Measurements from ENCODE around the gene CEACAM5.

CEACAM5 gene

DNA sequence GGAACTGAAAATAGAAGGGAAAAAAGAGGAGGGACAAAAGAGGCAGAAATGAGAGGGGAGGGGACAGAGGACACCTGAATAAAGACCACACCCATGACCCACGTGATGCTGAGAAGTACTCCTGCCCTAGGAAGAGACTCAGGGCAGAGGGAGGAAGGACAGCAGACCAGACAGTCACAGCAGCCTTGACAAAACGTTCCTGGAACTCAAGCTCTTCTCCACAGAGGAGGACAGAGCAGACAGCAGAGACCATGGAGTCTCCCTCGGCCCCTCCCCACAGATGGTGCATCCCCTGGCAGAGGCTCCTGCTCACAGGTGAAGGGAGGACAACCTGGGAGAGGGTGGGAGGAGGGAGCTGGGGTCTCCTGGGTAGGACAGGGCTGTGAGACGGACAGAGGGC, at the start of gene CEACAM5:
CEACAM5 (plus strand) TSS at position 146 of the 400 bp plus-strand sequence; CDS start at position 252, 106 bp downstream.
- DNase-seq, result no peak

DNA sequence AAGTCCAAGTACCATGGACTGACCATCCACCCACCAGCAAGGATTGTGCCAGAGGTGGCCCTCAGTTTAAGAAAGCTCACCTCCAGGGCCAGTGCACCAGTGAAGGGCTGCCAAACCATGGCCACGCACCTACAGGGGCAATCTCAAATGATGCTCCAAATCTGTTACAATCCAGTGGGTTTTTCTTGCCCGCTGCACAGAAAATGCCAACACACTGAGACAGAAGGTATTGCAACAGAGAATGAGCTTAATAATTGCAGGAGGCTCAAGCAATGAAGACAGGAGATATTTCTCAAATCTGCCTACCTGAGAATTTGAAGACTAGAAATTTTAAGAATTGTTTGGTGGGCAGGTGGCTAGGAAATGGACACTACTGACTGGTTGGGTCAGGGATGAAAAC, 42.4 kb upstream of the CEACAM5 start:
- no peak for DNase-seq

DNA sequence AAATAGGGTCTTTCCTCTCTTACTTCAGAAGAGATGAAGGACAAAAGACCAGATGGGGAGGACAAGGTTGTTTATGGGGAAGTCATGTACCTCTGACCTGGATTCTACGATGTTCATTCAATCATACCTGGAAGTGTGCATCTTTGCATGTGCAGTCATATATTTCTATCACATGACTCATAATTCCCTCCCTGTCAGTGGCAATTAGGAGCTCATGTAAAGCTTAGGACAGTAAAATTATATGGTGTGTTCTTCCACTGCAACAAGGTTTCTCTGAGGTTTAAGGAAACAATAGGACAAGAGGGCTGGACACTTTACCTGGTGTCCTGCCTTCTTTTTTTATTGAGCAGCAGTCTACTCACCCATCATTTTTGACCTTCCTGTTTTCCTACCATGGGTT, 40.1 kb upstream of the CEACAM5 start:
- no peak for DNase-seq

- DNase-seq, result no peak
These were observed 37.7 kb upstream of the CEACAM5 start for GRCh38 chr19:41670755-41671154.

GRCh38 chr19:41671486-41671885, 36.9 kb upstream of the CEACAM5 start:
- DNase-seq, result no peak

DNA sequence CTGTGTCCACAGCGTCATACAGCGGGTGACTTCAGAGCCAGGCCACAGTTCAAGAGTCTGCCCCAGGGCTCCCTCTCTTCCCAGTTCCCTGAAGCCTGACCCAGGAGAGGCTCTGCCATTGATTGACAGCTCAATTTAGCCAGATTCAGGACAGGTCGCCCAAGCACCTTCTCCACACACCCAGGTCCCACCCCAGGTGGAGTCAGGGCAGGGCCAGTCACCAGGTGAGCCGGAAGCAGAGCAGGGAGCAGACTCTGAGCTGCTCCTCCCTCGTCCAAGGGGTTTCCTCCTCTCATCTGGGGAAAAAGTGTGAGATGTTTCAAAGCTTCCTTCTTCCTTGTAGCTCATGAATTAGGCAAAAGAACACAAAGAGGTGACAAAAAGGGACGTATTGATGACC, 26.0 kb upstream of the CEACAM5 start:
- no peak for DNase-seq

DNA sequence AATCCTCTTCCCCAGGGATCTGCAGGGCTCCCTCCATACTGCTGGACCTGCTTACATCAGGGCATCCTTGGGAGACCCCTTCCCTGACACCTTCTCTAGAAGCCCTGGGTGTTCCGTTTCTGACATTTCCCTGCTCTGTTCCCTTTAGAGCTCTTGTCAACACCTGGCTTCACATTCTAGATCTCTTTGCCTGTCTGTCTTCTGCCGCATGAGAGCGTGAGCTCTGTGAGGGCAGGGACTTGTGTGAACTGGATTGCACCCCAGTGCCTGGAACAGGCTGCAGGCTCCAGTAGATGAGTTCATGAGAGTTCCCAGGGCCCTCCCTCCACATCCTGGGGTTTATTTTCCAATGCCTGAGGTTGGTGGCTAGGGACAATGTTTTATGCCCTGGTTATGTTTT, 21.0 kb upstream of the CEACAM5 start:
- DNase-seq, result no peak

- DNase-seq, result no peak
These were observed 20.3 kb upstream of the CEACAM5 start, which contains the start of gene CEACAM7 for GRCh38 chr19:41688098-41688497. Gene CEACAM7 (minus strand): TSS chr19:41688270. CDS start chr19:41688165, 105 bp downstream.

DNA sequence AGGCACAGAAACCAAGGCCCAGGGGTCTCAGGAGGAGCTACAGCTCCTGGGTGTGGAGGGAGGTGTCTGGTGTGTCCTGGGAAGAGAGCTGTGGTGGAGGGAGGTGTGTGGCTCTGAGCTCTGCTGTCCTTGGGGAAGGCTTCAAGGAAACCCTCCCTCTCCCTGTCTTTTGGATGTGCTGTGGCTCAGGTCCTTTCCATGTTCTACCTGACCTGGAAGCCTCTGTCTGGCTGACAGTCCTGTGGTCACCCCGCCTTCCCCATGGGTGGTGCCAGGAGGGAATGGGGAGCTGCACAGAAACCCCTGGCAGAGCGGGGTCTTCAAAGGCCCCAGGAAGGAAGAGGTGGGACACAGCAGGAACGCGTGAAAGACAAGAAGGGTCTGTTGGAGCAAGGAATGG, 19.7 kb upstream of the CEACAM5 start:
- no peak for DNase-seq

- no peak for DNase-seq
These were observed 18.2 kb upstream of the CEACAM5 start for GRCh38 chr19:41689993-41690800.

DNA sequence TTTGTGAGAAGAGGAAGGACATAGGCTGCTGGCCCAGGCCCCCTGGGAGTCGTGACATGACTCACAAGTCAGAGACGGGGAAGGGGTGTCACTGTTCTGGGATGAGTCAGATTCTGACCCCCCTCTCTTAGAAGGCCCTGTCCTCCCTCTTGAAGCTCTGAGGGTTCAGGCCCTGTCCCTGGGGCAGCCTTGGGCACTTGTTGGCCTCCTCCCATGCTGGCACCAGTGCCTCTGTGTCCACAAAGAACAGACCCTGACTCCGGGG, 17.7 kb upstream of the CEACAM5 start:
- DNase-seq, result no peak

DNA sequence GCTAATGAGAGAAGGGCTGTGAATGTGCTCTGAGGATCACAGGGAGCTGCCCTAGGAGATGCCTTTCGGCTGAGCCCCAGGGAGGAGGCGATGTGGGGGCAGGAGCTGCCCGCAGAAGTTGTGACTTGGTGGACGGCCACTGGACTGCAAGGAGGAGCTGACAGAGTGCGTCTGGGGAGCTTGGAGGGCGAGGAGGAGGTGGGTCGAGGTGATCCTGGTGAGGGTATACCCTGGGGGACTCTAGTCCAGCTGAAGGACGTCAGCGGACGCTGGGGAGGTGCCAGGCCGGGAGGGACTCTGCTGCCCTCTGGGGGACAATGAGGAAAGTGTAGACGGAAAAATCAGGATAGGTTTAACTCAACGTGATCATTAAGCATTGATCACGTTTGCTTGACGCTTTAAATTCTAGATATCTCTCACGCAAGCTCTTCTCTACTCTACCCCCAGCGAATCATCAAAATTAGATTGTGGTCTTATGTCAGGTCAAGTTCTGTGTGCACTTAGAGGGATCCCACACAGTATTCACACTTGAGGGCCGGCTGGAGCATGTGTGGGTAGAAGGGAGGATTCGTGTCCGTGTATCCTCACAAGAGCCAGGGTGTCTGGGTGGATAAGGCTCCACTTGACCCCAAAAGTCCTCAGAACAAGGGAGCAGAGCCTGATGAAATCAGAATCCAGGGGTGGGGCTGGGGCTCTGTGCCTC, 17.0 kb upstream of the CEACAM5 start:
- no peak for DNase-seq

GRCh38 chr19:41694196-41694595, 14.2 kb upstream of the CEACAM5 start:
- no peak for DNase-seq

DNA sequence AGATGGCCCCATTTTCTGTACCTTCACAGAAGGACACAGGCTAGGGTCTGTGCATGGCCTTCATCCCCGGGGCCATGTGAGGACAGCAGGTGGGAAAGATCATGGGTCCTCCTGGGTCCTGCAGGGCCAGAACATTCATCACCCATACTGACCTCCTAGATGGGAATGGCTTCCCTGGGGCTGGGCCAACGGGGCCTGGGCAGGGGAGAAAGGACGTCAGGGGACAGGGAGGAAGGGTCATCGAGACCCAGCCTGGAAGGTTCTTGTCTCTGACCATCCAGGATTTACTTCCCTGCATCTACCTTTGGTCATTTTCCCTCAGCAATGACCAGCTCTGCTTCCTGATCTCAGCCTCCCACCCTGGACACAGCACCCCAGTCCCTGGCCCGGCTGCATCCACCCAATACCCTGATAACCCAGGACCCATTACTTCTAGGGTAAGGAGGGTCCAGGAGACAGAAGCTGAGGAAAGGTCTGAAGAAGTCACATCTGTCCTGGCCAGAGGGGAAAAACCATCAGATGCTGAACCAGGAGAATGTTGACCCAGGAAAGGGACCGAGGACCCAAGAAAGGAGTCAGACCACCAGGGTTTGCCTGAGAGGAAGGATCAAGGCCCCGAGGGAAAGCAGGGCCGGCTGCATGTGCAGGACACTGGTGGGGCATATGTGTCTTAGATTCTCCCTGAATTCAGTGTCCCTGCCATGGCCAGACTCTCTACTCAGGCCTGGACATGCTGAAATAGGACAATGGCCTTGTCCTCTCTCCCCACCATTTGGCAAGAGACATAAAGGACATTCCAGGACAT, 13.4 kb upstream of the CEACAM5 start:
- DNase-seq, result no peak

- DNase-seq, result no peak
These were observed 12.7 kb upstream of the CEACAM5 start for GRCh38 chr19:41695745-41696144.

- no peak for DNase-seq
These were observed 11.8 kb upstream of the CEACAM5 start for GRCh38 chr19:41696402-41697197.

- no peak for DNase-seq
These were observed 11.1 kb upstream of the CEACAM5 start for GRCh38 chr19:41697198-41697855.

DNA sequence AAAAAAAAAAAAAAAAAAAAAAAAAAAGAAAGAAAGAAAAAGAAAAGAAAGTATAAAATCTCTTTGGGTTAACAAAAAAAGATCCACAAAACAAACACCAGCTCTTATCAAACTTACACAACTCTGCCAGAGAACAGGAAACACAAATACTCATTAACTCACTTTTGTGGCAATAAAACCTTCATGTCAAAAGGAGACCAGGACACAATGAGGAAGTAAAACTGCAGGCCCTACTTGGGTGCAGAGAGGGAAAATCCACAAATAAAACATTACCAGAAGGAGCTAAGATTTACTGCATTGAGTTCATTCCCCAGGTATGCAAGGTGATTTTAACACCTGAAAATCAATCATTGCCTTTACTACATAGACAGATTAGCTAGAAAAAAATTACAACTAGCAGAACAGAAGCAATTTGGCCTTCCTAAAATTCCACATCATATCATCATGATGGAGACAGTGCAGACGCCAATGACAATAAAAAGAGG, 9.6 kb upstream of the CEACAM5 start:
- no peak for DNase-seq

GRCh38 chr19:41699231-41699967, 9.0 kb upstream of the CEACAM5 start:
- no peak for DNase-seq

- no peak for DNase-seq
These were observed 8.5 kb upstream of the CEACAM5 start for GRCh38 chr19:41699968-41700323.

DNA sequence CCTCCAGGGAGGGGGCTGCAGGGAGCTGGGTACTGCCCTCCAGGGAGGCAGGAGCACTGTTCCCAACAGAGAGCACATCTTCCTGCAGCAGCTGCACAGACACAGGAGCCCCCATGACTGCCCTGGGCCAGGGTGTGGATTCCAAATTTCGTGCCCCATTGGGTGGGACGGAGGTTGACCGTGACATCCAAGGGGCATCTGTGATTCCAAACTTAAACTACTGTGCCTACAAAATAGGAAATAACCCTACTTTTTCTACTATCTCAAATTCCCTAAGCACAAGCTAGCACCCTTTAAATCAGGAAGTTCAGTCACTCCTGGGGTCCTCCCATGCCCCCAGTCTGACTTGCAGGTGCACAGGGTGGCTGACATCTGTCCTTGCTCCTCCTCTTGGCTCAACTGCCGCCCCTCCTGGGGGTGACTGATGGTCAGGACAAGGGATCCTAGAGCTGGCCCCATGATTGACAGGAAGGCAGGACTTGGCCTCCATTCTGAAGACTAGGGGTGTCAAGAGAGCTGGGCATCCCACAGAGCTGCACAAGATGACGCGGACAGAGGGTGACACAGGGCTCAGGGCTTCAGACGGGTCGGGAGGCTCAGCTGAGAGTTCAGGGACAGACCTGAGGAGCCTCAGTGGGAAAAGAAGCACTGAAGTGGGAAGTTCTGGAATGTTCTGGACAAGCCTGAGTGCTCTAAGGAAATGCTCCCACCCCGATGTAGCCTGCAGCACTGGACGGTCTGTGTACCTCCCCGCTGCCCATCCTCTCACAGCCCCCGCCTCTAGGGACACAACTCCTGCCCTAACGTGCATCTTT, 7.8 kb upstream of the CEACAM5 start:
- DNase-seq, result no peak

Data from activated T-cell treated with anti-CD3 and anti-CD28 coated beads, Interleukin-2, amount 50 U/mL, for 1 hour (primary cell).